Loucy (cell line): ENCODE results near the gene VAV2.

Source experiments
- EZH2phosphoT487 ChIP-seq: fragments of 200-600 bp; IDR thresholded peaks from 2 replicates; pipeline ENCODE4 v1.6.1; 2018; ENCODE audit warnings: antibody characterized with exemption, mild to moderate bottlenecking, moderate library complexity, borderline replicate concordance
- TF ChIP-seq, protein P1 (sequence below): fragments of 200-600 bp; sonication (generic); conservative IDR thresholded peaks from 2 replicates; pipeline ENCODE4 v1.5.1; 2014; ENCODE audit warnings: mild to moderate bottlenecking, antibody characterized with exemption, low read length

DNA sequence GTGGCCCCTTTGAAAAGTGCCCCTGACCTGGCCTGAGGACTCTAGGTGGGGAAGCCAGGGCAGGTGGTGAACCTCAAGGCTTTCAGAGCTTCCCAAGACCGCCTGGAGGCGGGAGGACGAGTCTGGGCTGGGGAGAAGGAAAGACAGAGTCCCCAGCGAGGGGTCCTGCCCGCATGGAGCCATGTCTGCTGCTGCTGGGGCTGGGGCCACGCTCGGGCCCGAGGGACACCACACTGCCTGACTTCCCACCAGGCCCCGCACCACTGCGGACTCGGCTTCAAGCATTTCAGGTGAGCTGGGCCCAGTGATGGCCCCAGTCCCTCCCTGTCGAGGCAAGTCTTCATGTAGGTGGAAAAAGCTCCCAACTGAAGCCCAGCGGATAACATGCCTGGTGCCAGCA lies 191.9 kb downstream of the VAV2 start:
- TF ChIP-seq, protein P1, sequence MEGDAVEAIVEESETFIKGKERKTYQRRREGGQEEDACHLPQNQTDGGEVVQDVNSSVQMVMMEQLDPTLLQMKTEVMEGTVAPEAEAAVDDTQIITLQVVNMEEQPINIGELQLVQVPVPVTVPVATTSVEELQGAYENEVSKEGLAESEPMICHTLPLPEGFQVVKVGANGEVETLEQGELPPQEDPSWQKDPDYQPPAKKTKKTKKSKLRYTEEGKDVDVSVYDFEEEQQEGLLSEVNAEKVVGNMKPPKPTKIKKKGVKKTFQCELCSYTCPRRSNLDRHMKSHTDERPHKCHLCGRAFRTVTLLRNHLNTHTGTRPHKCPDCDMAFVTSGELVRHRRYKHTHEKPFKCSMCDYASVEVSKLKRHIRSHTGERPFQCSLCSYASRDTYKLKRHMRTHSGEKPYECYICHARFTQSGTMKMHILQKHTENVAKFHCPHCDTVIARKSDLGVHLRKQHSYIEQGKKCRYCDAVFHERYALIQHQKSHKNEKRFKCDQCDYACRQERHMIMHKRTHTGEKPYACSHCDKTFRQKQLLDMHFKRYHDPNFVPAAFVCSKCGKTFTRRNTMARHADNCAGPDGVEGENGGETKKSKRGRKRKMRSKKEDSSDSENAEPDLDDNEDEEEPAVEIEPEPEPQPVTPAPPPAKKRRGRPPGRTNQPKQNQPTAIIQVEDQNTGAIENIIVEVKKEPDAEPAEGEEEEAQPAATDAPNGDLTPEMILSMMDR, result no peak
- no peak for TF ChIP-seq EZH2phosphoT487
